DOHH2 (cell line): ENCODE measurements around the gene CDH4.

Experiments
- H3F3A ChIP-seq: fragments of 200-600 bp; sonication (generic), shearing (Covaris generic); 2 replicates; pipeline ENCODE4 v1.6.0; 2016; ENCODE audit warnings: antibody characterized with exemption, mild to moderate bottlenecking; ENCODE audit not compliant: control insufficient read depth, insufficient read depth
- H3K27ac ChIP-seq: fragments of 200-600 bp; sonication (generic); 2 replicates; pipeline ENCODE4 v1.5.1; 2014; ENCODE audit warnings: low read depth, mild to moderate bottlenecking, low read length, moderate library complexity
- H3K27me3 ChIP-seq: fragments of 200-600 bp; sonication (generic); 2 replicates; pipeline ENCODE4 v1.6.1; 2014; ENCODE audit warnings: mild to moderate bottlenecking, low read length, mixed read lengths; ENCODE audit not compliant: control insufficient read depth
- H3K36me3 ChIP-seq: fragments of 200-600 bp; sonication (generic); 2 replicates; pipeline ENCODE4 v1.6.1; 2014; ENCODE audit warnings: mild to moderate bottlenecking, low read length, moderate library complexity, mixed read lengths; ENCODE audit not compliant: control insufficient read depth
- H3K4me1 ChIP-seq: fragments of 200-600 bp; sonication (generic); 2 replicates; pipeline ENCODE4 v1.6.1; 2014; ENCODE audit warnings: mild to moderate bottlenecking, low read length, mixed read lengths; ENCODE audit not compliant: control insufficient read depth
- H3K4me2 ChIP-seq: fragments of 200-600 bp; sonication (generic); 2 replicates; pipeline ENCODE4 v1.6.0; 2014; ENCODE audit warnings: mild to moderate bottlenecking, low read length, moderate library complexity
- H3K4me3 ChIP-seq: fragments of 200-600 bp; sonication (generic); 2 replicates; pipeline ENCODE4 v1.5.1; 2014; ENCODE audit warnings: mild to moderate bottlenecking, low read length, mixed read lengths
- H3K79me2 ChIP-seq: fragments of 200-600 bp; sonication (generic); 2 replicates; pipeline ENCODE4 v1.6.1; 2014; ENCODE audit warnings: mild to moderate bottlenecking, low read length, mixed read lengths; ENCODE audit not compliant: control insufficient read depth
- H3K9me2 ChIP-seq: fragments of 200-600 bp; sonication (generic); replicated peaks from 2 replicates; pipeline ENCODE4 v1.6.1; 2014; ENCODE audit warnings: mild to moderate bottlenecking, low read length, mixed read lengths; ENCODE audit not compliant: control insufficient read depth
- H3K9me3 ChIP-seq: fragments of 200-600 bp; sonication (generic); 2 replicates; pipeline ENCODE4 v1.6.1; 2014; ENCODE audit warnings: antibody characterized with exemption, low read length, mixed read lengths; ENCODE audit not compliant: control insufficient read depth, insufficient read depth
- H4K20me1 ChIP-seq: fragments of 200-600 bp; sonication (generic); 2 replicates; pipeline ENCODE4 v1.6.0; 2014; ENCODE audit warnings: low read depth, mild to moderate bottlenecking, antibody characterized with exemption, low read length, moderate library complexity; ENCODE audit not compliant: control insufficient read depth, insufficient read depth
- EZH2phosphoT487 ChIP-seq: fragments of 200-600 bp; sonication (generic); IDR thresholded peaks from 2 replicates; pipeline ENCODE4 v1.6.1; 2017; ENCODE audit warnings: borderline replicate concordance, mild to moderate bottlenecking, antibody characterized with exemption, low read length, moderate library complexity, mixed read lengths
- TF ChIP-seq, protein P1 (sequence below): fragments of 200-600 bp; sonication (generic); IDR thresholded peaks from one replicate; pipeline ENCODE4 v1.5.1; 2014; ENCODE audit warnings: antibody characterized with exemption, mild to moderate bottlenecking, low read depth, low read length; ENCODE audit not compliant: poor library complexity, severe bottlenecking

Gene CDH4

DNA sequence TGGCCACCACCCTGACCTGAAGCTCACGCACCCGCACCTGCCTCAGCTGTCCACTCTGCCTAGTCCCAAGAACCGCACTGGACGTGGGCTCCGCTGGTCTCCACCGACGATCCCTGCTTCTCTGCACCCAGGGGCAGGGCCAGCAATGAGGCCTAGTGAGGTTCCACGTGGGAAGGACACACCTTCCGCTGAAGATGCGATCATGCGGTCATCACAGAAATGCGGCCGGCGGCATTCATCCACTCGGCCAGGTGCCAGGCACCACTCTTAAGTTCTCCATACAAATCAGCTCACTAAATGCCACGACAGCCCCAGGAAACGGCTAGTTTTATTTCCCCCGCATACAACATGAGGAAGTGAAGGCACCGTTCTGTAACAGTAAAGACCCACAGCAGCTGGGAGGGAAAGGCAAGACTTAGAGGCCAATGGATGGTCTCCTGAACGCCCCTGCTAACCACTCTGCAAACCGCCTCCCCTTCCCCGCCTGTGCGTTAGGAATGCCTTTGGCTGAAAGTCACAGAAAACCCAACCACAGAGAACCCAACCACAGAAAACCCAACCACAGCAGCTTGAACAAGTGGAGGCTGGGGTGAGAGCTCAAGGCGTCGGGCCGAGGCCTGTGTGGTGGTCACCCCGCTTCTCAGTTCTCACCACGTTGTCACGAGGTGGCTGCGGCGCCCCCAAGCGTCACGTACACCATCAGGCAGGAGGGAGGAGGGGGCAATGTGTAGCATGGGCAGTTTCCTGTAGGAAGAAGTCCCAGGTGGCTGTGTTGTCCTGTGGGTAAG is 609.2 kb downstream of the CDH4 start:
- Histone ChIP-seq H3K79me2 (no peaks in the 10 kb centered on the region), H3K27ac (no peak overlapping the region), H3F3A (no peaks in the 10 kb centered on the region), H3K27me3 (no peaks in the 10 kb centered on the region), H3K9me3 (no peaks in the 10 kb centered on the region), H3K9me2 (no peaks in the 10 kb centered on the region), H3K4me1 (no peaks in the 10 kb centered on the region), H3K4me3 (no peak overlapping the region), H3K4me2 (no peak overlapping the region), H4K20me1 (no peaks in the 10 kb centered on the region), H3K36me3 (no peaks in the 10 kb centered on the region)
- no peak for TF ChIP-seq EZH2phosphoT487
- TF ChIP-seq, protein P1, sequence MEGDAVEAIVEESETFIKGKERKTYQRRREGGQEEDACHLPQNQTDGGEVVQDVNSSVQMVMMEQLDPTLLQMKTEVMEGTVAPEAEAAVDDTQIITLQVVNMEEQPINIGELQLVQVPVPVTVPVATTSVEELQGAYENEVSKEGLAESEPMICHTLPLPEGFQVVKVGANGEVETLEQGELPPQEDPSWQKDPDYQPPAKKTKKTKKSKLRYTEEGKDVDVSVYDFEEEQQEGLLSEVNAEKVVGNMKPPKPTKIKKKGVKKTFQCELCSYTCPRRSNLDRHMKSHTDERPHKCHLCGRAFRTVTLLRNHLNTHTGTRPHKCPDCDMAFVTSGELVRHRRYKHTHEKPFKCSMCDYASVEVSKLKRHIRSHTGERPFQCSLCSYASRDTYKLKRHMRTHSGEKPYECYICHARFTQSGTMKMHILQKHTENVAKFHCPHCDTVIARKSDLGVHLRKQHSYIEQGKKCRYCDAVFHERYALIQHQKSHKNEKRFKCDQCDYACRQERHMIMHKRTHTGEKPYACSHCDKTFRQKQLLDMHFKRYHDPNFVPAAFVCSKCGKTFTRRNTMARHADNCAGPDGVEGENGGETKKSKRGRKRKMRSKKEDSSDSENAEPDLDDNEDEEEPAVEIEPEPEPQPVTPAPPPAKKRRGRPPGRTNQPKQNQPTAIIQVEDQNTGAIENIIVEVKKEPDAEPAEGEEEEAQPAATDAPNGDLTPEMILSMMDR: no peak

DNA sequence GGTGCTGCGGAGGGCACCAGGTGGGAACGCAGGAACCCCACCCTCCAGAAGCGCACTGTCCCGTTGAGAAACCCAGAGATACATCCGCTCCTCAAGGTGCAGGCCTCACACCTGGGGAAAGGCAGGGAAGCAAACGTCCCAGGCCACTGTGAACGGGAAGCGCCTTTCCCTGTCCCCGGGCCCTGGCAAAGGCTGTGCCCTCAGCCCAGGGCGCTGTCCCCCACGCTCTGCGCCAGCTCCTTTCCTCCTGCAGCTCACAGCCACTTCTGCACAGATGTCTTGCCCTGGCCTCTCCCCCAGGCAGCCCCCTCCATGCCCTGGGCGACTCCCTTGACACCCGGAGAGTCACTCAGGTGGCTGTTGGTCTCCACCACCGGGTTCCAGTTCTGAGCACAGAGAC is 609.8 kb downstream of the CDH4 start:
- H3K27me3 ChIP-seq: no peaks in the 10 kb centered on the region
- H3K4me3 ChIP-seq: no peak overlapping the region
- no peak overlapping the region for H3K4me2 ChIP-seq

DNA sequence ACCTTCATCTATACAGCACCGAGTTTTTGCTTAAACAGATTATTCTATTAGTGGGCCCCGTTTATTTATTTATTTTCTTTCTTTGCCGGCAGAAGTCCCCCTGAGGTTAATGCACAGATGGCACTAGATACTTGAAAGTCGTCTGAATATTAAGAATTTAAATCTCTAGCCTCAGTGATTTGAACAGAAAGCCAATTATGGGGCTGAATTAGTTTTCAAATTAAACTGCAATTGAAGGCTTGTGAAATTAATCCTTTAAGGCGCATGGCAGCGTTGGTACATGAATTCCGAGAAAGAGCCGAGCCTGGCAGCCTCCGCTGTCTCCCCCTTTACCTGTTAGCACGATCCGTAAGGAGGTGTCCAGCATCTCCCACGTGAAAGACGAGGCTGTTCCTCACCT is 610.8 kb downstream of the CDH4 start:
- Histone ChIP-seq H3K27me3 (no peaks in the 10 kb centered on the region), H3K9me2 (no peaks in the 10 kb centered on the region), H4K20me1 (no peaks in the 10 kb centered on the region), H3K27ac (no peak overlapping the region), H3K4me3 (no peak overlapping the region), H3K79me2 (no peaks in the 10 kb centered on the region), H3F3A (no peaks in the 10 kb centered on the region), H3K36me3 (no peaks in the 10 kb centered on the region), H3K9me3 (no peaks in the 10 kb centered on the region), H3K4me1 (no peaks in the 10 kb centered on the region), H3K4me2 (no peak overlapping the region)
- no peak for TF ChIP-seq EZH2phosphoT487
- TF ChIP-seq, protein P1: no peak

More for the DNA sequence above, 609.8 kb downstream of the CDH4 start:
- no peaks in the 10 kb centered on the region for H4K20me1 ChIP-seq
- H3K4me1 ChIP-seq: no peaks in the 10 kb centered on the region
- no peaks in the 10 kb centered on the region for H3K36me3 ChIP-seq
- no peak overlapping the region for H3K27ac ChIP-seq
- no peak for TF ChIP-seq EZH2phosphoT487
- TF ChIP-seq, protein P1: no peak
- no peaks in the 10 kb centered on the region for H3K9me2 ChIP-seq
- H3K9me3 ChIP-seq: no peaks in the 10 kb centered on the region
- H3K79me2 ChIP-seq: no peaks in the 10 kb centered on the region
- no peaks in the 10 kb centered on the region for H3F3A ChIP-seq
